NCI-H69 (cell line): ENCODE measurements around the gene SDR9C7.
"Not testable (repeated sequence)": the region's sequence is repeated elsewhere in the genome, so short reads cannot be mapped to it uniquely, and the experiment has no call there.

Experiments
- DNase-seq: peaks from one replicate; lab custom pipeline; 2025; lab: John Stamatoyannopoulos, UW

Gene SDR9C7

GRCh38 chr12:56933826-56934625 lies at the start of gene SDR9C7:
Gene SDR9C7 (minus strand): TSS chr12:56934408. CDS start chr12:56934261, 147 bp downstream.
- DNase-seq = no peak

DNA sequence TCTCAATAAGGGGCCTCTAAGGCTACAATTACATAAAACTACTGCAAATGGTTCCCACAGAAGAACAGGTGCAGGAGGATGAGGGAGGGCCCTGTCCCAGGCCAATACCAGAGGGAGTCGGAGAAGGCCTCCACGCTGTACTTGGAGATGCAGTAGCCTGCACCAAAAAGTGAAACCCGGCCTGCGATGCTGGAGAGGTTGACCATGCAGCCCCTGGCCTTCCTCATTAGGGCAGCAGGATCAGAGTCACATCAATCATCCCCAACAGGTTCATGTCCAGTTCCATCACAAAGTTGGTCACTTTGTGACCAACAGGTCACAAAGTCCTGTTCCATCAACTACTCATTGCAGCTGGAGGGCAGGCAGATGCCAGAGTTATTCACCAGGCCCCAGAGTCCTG lies 49.2 kb upstream of the SDR9C7 start:
- DNase-seq = no peak

DNA sequence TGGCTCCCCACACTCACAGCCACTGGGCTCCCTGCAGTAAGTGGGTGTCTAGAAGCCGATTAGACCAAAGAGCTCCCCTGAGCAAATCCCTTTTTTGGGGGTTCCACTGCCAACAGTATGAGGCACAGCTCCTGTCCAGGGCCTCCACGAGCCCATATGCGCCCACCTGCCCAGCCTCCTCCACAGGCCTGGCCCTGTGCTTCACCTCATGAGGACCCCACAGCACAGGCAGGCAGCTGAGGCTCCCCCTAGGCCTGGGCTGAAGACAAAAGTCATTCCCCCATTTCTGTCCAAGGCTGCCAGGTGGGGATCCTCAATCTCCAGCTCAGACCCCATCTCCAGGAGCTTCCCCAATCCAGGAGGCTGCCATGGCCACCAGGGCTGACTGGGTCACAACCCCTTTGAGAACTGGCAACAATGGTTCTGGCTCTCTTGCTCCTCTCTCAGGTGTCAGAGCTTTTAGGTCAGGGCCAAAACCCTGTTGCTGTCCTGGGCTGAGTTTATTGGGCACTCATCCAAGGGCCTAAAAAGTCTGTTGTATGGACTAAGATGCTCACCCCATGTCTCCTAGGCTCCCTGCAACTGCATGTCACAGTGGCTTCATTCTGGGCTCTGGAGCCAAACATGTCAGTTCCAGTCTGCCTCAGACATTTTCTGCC lies 48.5 kb upstream of the SDR9C7 start:
- DNase-seq = not testable (repeated sequence)

DNA sequence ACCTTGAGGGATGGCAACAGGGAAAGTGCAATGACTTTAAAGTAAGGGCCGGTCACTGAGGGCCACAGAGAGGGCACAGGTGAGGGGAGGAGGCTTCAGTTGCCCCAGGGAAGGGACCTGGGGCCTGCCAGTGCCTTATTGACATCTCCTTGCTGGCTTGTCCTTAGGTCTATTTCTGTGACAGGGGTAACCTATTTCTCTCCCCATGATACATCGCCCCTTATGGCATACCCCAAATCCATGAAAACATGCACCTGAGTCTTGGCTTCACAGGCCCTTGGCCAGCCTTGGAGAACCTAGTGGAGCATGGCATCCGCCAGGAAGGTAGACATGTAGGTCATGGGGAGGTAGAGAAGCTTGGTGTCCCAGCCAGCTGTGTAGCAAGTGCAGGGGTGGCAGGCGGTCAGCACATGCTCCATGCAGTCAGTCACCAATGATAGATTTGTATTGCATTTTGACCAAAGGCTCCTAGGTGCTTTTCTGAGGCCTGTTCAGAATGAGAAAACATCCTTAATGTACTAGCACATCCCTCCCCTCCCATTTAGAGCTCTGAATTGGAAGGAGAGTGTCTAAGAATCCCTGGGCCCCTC lies 46.8 kb upstream of the SDR9C7 start:
- no peak for DNase-seq

GRCh38 chr12:56980268-56980667 lies 46.1 kb upstream of the SDR9C7 start:
- DNase-seq = no peak

GRCh38 chr12:56979628-56980027 lies 45.4 kb upstream of the SDR9C7 start:
- no peak for DNase-seq

- DNase-seq = no peak
Measured at GRCh38 chr12:56978397-56979138, 44.4 kb upstream of the SDR9C7 start.

- not testable (repeated sequence) for DNase-seq
Measured at GRCh38 chr12:56977361-56977760, 43.2 kb upstream of the SDR9C7 start.

- not testable (repeated sequence) for DNase-seq
Measured at GRCh38 chr12:56974224-56974623, 40.0 kb upstream of the SDR9C7 start.

DNA sequence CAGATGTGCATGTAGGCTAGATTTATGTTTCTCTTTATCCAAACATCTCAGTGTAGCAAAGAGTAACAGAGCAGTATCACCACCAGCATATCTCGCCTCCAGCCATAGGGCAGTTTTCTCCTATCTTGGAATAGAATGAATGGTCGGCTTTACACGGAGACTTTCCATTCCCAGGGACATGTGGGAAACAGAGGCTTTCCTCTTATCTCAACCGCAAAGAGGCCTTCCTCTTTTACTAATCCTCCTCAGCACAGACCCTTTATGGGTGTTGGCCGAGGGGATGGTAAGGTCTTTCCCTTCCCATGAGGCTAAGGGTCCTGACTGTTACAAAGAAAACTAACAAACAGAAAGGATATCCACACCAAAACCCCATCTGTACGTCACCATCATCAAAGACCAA lies 34.7 kb upstream of the SDR9C7 start:
- DNase-seq = not testable (repeated sequence)

- peak; percentile 56 for DNase-seq
Measured at GRCh38 chr12:56965997-56966642, 31.9 kb upstream of the SDR9C7 start.

- DNase-seq = not testable (repeated sequence)
Measured at GRCh38 chr12:56965124-56965523, 30.9 kb upstream of the SDR9C7 start.

- DNase-seq = not testable (repeated sequence)
Measured at GRCh38 chr12:56963557-56963956, 29.3 kb upstream of the SDR9C7 start.

DNA sequence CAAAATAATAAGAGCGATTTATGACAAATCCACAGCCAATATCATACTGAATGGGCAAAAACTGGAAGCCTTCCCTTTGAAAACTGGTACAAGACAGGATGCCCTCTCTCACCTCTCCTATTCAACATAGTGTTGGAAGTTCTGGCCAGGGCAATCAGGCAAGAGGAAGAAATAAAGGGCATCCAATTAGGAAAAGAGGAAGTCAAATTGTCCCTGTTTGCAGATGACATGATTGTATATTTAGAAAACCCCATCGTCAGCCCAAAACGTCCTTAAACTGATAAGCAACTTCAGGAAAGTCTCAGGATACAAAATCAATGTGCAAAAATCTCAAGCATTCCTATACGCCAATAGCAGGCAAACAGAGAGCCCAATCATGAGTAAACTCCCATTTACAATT lies 28.0 kb upstream of the SDR9C7 start:
- not testable (repeated sequence) for DNase-seq

DNA sequence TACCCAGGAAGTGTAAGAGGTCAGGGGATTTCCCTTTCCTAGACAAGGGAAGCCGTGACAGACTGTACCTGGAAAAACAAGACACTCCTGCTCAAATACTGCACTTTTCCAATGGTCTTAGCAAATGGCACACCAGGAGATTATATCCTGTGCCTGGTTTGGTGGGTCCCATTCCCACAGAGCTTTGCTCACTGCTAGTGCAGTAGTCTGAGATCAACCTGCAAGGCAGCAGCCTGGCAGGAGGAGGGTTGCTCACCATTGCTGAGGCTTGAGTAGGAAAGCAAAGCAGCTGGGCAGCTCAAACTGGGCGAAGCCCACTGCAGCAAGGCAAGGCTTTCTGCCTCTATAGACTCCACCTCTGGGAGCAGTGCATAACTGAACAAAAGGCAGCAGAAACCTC lies 24.2 kb upstream of the SDR9C7 start:
- no peak for DNase-seq

GRCh38 chr12:56957229-56958052 lies 23.2 kb upstream of the SDR9C7 start, which contains the start of gene RDH16:
Gene RDH16 (minus strand): TSS chr12:56957608. CDS start chr12:56957462, 146 bp downstream.
- DNase-seq = peak; percentile 88

- DNase-seq = no peak
Measured at GRCh38 chr12:56955631-56956256, 21.5 kb upstream of the SDR9C7 start.

DNA sequence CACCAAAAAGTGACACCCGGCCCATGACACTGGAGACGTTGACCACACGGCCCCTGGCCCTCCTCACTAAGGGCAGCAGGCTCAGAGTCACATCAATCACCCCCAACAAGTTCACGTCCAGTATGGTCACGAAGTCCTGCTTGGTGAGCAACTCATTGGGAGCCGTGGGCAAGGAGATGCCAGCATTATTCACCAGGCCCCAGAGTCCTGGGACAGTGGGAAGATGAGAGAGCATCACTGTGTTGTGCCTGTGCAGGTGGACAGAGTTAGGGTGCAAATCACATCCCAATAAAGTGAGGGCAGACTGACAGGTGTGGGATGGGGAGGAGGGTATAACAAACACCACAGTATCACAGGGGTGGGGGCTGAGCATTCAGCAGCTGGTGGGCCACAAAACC lies 20.7 kb upstream of the SDR9C7 start:
- no peak for DNase-seq

DNA sequence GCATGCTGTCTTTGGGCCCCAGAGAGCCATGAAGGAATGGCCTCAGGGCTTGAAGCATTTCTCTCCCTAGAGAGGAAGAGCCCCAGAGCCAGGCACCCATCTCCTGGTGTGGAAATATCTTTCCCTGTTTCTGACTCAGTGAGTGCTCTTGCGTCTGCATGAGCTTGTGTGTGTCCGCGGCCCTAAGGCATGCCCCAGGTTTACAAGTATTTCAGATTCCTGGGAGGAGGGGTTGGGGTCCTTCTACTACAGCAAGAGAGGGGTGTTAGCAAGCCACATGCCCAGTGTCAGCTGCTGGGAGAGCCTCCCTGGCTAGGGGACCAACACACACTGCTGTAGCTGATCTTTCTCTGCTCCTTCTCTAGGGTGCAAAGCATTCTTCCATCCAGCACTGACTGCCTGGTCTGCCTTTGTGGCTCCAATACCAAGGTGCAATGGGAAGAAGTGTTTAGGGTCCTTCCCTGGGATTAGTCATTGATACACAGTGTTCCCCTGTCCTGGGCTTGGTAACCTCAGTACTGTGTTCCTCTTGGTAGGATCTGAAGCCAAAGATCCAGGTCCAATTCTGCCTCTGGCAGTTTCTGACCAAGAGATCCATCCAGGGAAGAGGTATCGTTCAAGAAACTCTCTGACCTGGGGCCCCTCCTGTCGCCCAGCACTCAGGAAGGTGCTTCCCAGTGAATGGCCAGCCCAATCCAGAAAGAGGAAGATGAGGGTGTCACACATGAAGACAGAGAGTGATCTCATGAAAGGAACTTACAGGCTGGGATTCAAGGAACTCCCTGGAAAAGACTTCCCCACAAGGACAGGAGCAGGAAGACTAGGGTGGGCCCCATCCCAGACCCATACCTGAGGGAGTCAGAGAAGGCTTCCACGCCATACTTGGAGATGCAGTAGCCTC lies 20.1 kb upstream of the SDR9C7 start:
- DNase-seq = no peak
